HG02943 (cell line): Measurements from ENCODE around the gene DOCK1.

ENCODE experiments used
- ATAC-seq: cut with Tn5 transposase; IDR thresholded peaks from one replicate; pipeline ENCODE4 v1.9.1; 2021; ENCODE audit warnings: mild to moderate bottlenecking, low read depth, moderate library complexity; ENCODE audit not compliant: unreplicated experiment

Gene DOCK1

GRCh38 chr10:127428385-127428980, 523.3 kb downstream of the DOCK1 start:
- ATAC-seq = no peak

- ATAC-seq = no peak
Observed at GRCh38 chr10:127429601-127430312, 524.5 kb downstream of the DOCK1 start.

DNA sequence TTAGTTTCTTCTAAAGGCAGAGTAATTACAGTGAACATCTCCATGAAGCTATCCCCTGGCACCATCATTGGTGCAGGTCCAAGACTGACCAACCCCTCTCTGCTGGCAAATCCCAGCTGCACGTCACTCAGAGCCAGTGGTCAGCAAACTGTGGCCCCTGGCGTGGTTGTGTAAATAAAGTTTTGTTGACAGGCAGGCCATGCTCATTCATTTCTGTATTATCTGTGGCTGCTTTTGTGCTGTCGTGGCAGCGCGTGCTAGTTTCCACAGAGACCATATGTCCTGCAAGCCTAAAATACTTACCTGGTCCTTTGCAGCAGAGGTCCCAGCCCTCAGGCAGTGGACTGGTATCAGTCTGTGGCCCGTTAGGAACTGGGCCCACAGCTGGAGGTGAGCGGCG, 526.3 kb downstream of the DOCK1 start:
- no peak for ATAC-seq

DNA sequence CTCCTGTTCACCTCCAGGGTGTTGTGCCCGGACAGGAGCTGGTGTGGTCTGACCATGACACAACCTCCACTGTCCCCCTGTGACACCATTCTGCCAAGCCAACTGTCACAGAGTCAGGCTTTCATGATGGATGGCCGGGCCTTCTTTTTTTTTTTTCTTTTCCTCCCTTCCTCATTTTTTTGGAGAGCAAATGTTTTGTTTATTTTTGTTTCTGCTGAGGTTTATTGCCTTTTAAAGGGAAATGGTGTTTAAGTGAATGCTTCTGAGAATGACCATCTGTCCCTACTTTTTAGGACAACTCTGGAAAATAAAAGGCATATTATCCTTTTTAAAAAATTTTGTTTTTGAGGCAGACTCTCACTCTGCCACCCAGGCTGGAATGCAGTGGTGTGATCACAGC, 528.8 kb downstream of the DOCK1 start:
- no peak for ATAC-seq

DNA sequence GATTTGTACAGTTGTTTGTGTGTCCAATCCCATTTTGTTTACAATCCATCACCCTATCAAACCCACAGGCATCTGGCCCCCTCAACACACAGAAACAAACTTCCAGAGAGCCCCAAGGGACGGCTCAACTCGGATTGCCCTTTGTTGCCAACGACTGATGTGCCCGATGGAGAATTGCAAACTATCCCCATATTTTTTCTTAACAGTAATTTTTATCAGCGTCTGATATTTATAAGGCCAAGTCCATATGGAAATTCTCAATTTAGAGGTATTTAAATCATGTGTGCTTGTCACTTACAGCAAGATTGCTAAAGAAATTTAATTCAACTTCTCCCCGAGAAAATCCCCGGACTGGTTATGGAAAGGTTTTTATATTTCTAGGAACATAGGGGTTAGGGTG, 530.0 kb downstream of the DOCK1 start:
- no peak for ATAC-seq

DNA sequence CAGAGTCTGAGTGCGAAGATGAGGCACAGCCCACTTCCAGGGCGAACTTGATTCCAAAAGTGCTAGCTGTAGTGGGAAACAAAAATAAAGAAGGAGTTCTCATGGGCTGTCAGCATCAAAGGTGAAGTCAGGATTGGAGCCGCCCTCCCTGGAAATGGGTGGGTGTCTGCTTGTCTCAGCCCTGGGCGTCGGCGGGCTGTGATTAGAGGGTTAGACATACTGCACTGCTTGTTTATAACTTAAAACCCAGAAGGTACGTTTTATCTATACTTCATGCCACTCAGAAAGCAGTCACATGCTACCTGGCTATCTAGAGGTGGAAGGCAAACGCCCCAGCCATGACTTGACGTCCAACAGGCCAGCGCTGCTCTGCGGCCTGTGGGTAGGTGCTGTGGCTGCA, 535.1 kb downstream of the DOCK1 start:
- ATAC-seq = no peak

- ATAC-seq = no peak
Observed at GRCh38 chr10:127441350-127442219, 536.4 kb downstream of the DOCK1 start.

- no peak for ATAC-seq
Observed at GRCh38 chr10:127442220-127442525, 536.9 kb downstream of the DOCK1 start.

GRCh38 chr10:127444155-127444554, 538.9 kb downstream of the DOCK1 start:
- no peak for ATAC-seq

DNA sequence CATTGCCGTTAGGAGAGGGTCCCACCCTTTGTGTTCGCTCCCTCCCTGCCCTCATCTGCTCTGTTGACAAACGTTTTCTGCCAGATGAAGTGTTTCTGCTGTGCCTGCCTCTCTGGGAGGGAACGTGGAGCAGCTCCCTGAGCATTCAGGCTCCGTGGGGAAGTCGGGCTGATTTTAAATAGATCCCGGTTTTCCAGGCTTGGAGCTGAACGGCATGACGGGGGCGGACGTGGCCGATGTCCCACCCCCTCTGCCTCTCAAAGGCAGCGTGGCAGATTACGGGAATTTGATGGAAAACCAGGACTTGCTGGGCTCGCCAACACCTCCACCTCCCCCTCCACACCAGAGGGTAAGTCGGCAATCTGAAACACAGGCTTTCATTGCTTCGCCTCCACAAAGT, 542.0 kb downstream of the DOCK1 start:
- ATAC-seq = no peak

- no peak for ATAC-seq
Observed at GRCh38 chr10:127449490-127449889, 544.3 kb downstream of the DOCK1 start.

DNA sequence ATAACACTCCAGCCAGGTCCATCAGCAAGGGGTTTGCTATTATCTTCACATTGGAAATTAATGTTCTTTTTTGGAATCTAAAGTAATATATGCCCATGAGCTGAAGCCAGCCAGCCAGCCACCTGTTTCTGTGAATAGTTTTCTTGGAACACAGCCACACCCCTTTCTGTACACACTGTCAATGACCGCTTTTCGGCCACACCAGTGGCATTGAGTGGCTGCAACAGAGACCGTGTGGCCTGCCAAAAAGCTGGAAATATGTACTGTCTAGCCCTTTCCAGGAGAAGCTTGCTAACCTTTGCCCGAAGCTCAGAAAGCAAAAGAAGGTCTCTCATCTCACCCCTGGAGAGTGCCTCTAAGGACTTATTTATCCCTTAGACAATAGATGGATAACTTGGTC, 545.4 kb downstream of the DOCK1 start:
- no peak for ATAC-seq

DNA sequence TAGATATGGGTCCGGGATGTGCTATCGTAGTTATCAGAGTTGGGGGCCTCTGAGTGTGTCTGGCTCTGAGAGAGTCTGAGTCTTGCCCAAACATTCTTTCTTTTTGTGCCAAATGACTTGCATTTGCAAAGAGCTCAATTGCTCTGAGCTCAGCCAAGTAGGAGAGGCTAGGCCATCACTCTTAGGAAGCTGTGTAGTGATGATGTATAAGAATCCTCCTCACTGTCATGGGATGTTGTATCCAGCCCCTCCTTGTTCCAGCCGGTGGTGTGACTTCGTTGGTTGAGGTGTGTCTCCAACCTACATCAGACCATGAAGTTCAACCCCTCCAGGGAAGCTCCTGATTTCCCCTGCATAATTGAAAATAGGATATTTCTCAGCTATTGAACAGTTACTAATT, 546.4 kb downstream of the DOCK1 start:
- no peak for ATAC-seq

DNA sequence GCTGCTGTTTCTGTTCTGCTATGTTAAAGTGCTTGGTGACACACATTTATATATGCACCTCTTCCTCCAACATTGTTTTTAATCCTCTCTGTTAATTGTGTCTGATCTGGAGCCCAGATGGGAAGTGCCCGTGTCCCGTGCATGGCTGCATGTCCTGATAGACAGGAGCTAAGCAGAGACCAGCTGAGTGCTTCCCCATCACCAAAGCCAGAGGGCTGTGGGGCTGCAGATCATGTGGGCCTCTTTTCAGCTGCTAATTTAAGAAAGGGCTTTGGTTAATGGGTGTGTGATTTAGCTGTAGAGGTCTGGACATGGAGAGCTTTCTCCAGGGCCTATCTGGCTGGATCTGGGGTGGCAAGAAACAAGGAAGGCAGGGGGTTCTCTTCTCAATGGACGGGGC, 547.3 kb downstream of the DOCK1 start:
- no peak for ATAC-seq

- no peak for ATAC-seq
Observed at GRCh38 chr10:127453706-127454105, 548.5 kb downstream of the DOCK1 start.

DNA sequence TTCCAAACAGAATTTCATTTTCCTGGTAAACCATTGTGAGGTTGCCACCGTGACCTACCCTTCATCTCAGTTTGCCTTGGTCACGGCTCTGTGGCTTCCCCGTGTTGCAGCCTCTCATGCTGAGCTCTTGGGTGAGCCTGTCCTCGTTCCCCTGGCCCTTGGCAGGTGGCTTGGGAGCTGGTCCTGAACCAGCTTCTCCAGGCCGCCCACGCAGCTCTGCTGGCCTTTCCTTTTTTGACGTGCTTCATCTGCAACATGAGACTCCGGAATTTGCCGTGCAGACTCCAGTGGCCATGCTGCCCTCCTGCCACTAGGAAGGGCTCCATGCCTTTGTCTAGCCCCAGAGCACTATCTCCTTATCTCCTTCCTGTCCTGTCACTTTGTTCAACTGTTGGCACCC, 550.9 kb downstream of the DOCK1 start:
- no peak for ATAC-seq

GRCh38 chr10:127458016-127458810, 553.0 kb downstream of the DOCK1 start:
- ATAC-seq = no peak

DNA sequence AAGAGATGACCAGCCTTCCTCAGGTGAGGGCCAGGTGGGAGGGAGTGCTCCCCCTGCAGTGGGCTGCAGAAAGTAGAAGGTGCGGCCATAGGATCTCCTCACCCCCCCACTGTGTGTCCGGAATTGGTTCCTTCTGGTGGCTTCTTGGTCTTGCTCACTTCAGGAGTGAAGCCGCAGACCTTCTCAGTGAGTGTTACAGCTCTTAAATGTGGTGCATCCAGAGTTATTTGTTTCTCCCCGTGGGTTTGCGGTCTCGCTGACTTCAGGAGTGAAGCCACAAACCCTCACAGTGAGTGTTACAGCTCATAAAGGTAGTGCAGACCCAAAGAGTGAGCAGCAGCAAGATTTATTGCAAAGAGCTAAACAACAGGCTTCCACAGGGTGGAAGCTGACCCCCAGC, 553.6 kb downstream of the DOCK1 start:
- no peak for ATAC-seq

DNA sequence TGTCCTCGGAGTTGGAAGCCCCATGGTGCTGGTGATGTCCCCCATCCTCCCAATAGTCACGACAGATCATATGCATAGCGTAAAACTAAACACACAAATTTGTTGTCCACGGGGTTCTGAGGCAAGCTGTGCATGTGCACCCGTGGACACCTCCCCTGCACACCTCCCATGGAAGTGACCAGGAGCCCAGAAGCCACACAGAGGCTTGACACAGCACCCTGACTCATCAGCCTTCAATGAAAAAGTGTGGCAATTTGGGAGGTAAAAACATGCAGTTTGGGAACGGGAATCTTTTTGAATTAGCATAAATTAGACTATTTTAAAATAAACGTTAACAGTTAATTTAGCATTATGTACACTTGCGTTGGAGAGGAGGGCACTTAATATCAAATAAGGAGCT, 554.7 kb downstream of the DOCK1 start:
- no peak for ATAC-seq

GRCh38 chr10:127462643-127463295, 557.5 kb downstream of the DOCK1 start:
- no peak for ATAC-seq
